Uterus (tissue), 4 donors: Measurements from ENCODE around the gene SHB. TPM values are rescaled to one million over a fixed set of nuclear protein-coding genes. Genes with fewer than 3 reads are reported as not detected.

Source experiments
- DNase-seq, 2 donors: peaks; one replicate each; pipeline ENCODE4 v3.0.0-alpha.2; 2019 to 2020
- H3K27ac ChIP-seq, 2 donors: fragments of 200-600 bp; sonication (generic); 1 replicate in 1 of 2; 2 replicates in 1 of 2; pipeline ENCODE4 v1.5.1; 2016 to 2018
- H3K27me3 ChIP-seq, 2 donors: fragments of 200-600 bp; sonication (generic); one replicate each; pipeline ENCODE4 v1.5.1; 2018 to 2019; ENCODE audit warnings: control low read depth in 1 of 2
- H3K36me3 ChIP-seq, 2 donors: fragments of 200-600 bp; sonication (generic); one replicate each; pipeline ENCODE4 v1.5.1; 2019; ENCODE audit warnings: control low read depth in 1 of 2
- H3K4me1 ChIP-seq, 2 donors: fragments of 200-600 bp; sonication (generic); one replicate each; pipeline ENCODE4 v1.5.1; 2018 to 2019; ENCODE audit warnings: control low read depth in 1 of 2
- H3K4me3 ChIP-seq, 2 donors: fragments of 200-600 bp; sonication (generic); 1 replicate in 1 of 2; 2 replicates in 1 of 2; pipeline ENCODE4 v1.5.1; 2018 to 2019; ENCODE audit warnings: mild to moderate bottlenecking in 1 of 2
- H3K9me3 ChIP-seq, 2 donors: fragments of 200-600 bp; sonication (generic); one replicate each; pipeline ENCODE4 v1.5.1; 2019; ENCODE audit warnings: control low read depth in 1 of 2
- CTCF ChIP-seq, 4 experiments: fragments of 200-600 bp in 2 of 4; fragments of 450-650 bp in 2 of 4; sonication (generic) in 2 of 4; IDR thresholded peaks; one replicate each; pipeline ENCODE4 v1.5.1; 2016 to 2019; ENCODE audit warnings: antibody characterized with exemption in 4 of 4, mild to moderate bottlenecking in 2 of 4, moderate library complexity in 1 of 4
- POLR2A ChIP-seq, 2 donors: fragments of 450-650 bp; IDR thresholded peaks; one replicate each; pipeline ENCODE4 v1.6.1; 2016; ENCODE audit warnings: antibody characterized with exemption in 2 of 2, mild to moderate bottlenecking in 1 of 2, moderate library complexity in 1 of 2
- intact Hi-C: fragments of 100-400 bp; cut with DNase I; formaldehyde crosslinking; loops from one replicate; pipeline ENCODE4 v1.15.1; 2023; ENCODE audit warnings: low total_unique reads
- total RNA-seq, 4 donors: library from RNA; depleted of rRNA in 3 of 4; stranded (reverse); fragments of >200 nt in 3 of 4; gene quantifications; one replicate each; pipeline versions ENCODE4 v1.1.0 to v1.2.4, GENCODE V29; 2014 to 2023
- donor health status: DM: yes; HTN: yes; CAD: no.

The SHB gene
- total RNA-seq, 4 donors from 2014 or later, result 3.5 to 19.6 (median 7.3) TPM

- Histone ChIP-seq H3K4me1 (peaks cover 7 to 13% of the 10 kb centered on the region in 2 donors), H3K27me3 (no peaks in the 10 kb centered on the region), H3K36me3 (no peaks in the 10 kb centered on the region), H3K27ac (no peak overlapping the region), H3K9me3 (no peaks in the 10 kb centered on the region), H3K4me3 (no peak overlapping the region)
- DNase-seq, result no peak
- intact Hi-C loops, result no loop called here
- no peak for TF ChIP-seq CTCF (IDR thresholded peaks at IDR 0.05)
- TF ChIP-seq POLR2A (IDR thresholded peaks at IDR 0.05), result no peak
These were observed 124.2 kb downstream of the SHB start for GRCh38 chr9:37944671-37945481.

- intact Hi-C loops, result no loop called here
- H3K27me3 ChIP-seq, result no peaks in the 10 kb centered on the region
- no peaks in the 10 kb centered on the region for H3K9me3 ChIP-seq
- H3K36me3 ChIP-seq, result no peaks in the 10 kb centered on the region
- H3K4me3 ChIP-seq, result no peak overlapping the region
- peak in 1 of 2 donors; percentile 46 for DNase-seq
- H3K4me1 ChIP-seq, result peaks cover 10 to 13% of the 10 kb centered on the region in 2 donors
- peak overlapping the region; percentile 31 to 65 for H3K27ac ChIP-seq
- TF ChIP-seq CTCF (IDR thresholded peaks at IDR 0.05) (no peak), POLR2A (IDR thresholded peaks at IDR 0.05) (no peak)
These were observed 124.8 kb downstream of the SHB start for GRCh38 chr9:37944266-37944650.

- H3K4me1 ChIP-seq, result peaks cover 16% of the 10 kb centered on the region in 2 donors
- intact Hi-C loops, result no loop called here
- DNase-seq, result peak; percentile 59
These were observed 125.4 kb downstream of the SHB start for GRCh38 chr9:37943345-37944265.

DNA sequence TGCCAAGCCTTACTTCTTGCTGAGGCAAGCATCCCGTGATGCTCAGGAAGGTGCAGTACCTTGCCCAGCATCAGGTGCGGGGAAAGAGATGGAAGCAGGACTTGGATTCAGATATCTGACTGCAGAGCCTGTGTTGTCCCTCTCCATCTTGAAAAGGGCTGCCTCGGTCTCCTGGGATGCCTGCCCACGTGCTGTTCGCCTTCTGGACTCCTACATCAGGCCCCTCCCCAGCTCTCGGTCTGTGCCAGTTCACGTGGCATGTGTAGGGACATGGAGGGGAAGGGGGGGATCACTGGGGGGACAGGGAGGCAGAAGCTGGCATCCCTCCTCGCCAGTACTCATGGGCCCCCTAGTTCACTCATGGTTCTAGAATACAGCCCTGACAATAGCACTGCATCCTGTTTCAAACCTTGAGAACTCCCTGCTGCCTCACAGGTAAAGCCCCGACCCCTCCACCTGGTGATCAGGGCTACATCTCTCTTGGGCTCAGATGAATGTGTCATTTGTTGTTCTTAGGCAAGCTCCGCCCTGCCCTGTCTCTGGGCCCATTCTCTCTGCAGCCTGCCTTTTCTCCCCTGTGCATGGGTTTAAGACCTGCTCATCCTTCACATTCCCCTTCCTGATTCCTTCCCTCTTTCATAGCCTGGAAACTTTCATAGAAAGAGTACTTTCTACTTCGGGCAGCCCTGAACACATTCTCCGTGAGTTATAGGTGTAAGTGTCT lies 126.2 kb downstream of the SHB start:
- H3K27ac ChIP-seq, result no peak overlapping the region
- intact Hi-C loops, result no loop called here
- H3K4me1 ChIP-seq, result peaks cover 17 to 23% of the 10 kb centered on the region in 2 donors

More at GRCh38 chr9:37943345-37944265, 125.4 kb downstream of the SHB start:
- no peaks in the 10 kb centered on the region for H3K36me3 ChIP-seq
- no peaks in the 10 kb centered on the region for H3K9me3 ChIP-seq
- no peaks in the 10 kb centered on the region for H3K27me3 ChIP-seq
- H3K27ac ChIP-seq, result peak overlapping the region; percentile 31 to 65
- TF ChIP-seq CTCF (IDR thresholded peaks at IDR 0.05) (no peak), POLR2A (IDR thresholded peaks at IDR 0.05) (no peak)
- no peak overlapping the region for H3K4me3 ChIP-seq

More for the DNA sequence above, 126.2 kb downstream of the SHB start:
- Histone ChIP-seq H3K9me3 (no peaks in the 10 kb centered on the region), H3K4me3 (no peak overlapping the region), H3K27me3 (no peaks in the 10 kb centered on the region), H3K36me3 (no peaks in the 10 kb centered on the region)
- no peak for DNase-seq
- TF ChIP-seq CTCF (IDR thresholded peaks at IDR 0.05), result no peak
- no peak for TF ChIP-seq POLR2A (IDR thresholded peaks at IDR 0.05)
